Measurements from ENCODE around the gene PLCH2.
A peak's percentile ranks its signal among the peaks of the same experiment; 100 is the strongest.

The PLCH2 gene

DNA sequence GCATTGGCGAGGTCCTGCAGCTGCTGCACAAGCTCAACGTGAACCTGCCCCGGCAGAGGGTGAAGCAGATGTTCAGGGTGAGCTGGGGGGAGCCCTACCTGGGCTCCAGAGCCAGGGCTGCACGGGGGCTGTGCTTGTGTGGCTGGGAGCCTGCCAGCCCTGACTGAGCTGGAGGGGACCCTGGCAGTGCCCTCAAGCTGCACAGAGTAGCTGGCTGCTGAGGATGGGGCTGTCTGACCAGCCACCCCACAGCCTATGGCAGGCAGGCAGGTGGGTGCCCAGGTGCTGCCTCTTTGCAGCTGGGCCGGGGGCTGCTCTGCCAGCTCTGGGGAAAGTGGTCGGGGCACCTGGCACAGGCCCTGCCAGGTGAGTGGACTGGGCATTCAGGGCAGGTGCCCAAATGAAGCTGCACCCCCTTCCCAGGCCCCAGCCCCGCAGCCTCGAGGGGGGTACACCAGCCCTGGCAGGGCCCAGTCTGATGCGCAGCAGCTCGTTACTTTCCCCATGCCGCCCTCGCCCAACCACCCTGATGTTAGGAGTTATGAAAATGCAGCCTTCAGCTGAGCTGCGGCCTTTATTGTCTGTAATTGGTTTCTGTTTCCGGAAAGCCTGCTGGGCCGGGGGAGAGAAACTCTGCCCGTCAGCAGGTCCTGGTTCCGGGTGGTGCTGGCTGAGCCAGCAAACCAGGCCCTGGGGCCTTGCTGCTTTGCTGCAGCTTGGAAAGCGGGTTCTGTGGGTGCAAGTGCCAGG, 4.3 kb downstream of the PLCH2 start:
- DNase-seq: peak; percentile 64

DNA sequence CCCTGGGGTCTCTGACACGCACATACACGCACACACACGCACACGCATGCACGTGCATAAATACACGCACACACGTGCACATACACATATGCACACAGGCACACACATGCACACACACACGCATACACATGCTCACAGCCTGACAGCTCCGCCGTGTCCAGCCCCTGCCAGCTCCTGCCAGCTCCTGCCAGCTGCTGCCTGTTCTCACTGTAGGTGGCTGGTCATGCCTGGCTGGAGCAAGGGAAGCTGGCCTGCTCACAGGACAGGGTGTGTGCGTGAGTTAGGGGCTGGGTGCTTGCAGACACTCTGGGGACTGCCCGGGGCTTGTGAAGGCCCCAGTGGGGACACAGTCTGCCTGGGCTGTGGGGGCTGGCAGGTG, 4.9 kb downstream of the PLCH2 start:
- no peak for DNase-seq

- no peak for DNase-seq
Observed at GRCh38 chr1:2481885-2482284, 5.8 kb downstream of the PLCH2 start.

DNA sequence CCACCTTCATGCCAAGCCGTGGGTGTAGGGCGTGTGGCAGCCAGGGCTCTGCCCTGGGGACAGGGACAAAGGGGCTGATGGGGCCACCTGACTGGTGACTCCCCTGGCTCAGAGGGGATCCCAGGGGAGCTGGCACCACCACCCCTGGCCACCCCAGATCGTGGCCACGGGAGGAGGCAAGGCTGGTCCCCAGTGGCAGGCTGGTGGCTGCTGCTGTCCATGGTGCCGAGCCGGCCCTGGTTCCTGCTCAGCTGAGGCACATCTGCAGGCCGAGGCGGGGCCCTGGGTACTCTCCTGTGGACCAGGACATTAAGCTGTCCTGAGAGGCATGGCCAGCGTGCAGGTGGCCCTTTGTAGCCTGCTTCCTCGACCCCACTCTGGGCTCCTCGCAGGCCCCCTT, 6.5 kb downstream of the PLCH2 start:
- DNase-seq: no peak

DNA sequence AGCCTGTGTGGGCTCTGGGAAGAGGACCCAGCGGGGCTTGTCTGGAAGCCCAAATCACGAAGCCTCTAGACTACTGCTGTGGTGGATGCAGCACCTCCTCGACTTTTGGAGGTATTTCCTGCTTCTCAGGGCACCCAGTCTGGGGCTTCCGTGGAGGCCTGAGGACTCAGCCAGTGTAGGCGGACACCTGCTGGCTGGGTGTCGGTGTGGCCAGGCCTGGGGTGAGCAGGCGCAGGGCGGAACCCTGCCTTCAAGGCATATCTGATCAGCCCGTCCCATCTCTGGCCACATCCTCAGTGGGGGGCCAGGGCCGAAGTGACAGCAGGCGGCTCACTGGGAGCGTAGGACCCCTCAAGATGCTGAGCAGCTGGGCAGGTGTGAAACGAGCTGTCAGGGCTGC, 6.9 kb downstream of the PLCH2 start:
- no peak for DNase-seq

DNA sequence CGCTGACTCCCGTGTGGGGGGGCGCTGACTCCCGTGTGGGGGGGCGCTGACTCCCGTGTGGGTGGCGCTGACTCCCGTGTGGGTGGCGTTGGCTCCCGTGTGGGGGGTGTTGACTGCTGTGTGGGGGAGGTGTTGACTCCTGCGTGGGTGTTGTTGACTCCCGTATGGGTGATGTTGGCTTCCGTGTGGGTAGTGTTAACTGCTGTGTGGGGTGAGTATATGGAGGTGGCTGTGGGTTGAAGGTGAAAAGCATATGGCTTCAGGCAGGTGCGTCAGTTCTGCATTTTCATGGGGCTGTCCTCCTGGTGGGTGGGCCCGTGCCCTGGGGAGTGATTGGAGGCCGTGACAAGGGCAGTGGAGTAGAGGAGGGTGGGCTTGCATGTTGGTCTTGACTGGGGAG, 7.9 kb downstream of the PLCH2 start:
- no peak for DNase-seq

DNA sequence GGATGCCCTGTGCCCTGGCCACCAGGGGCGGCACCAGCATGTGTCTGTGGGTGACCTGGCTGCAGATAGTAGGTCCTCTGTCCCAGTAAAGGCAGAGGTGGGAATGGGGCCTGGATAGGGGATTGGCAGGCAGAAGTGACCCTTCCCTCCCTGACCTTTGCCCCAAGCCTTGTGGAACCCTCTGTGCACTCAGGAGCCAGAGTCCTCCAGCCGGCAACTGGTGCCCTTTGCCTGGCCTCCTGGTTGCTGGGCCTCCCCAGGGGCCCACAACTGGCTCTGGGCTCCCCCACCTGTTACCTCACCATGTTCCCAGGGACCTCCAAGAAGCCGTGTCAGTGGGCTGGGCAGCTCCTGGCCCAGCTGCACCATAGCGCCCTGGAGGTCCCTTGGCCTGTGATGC, 10.0 kb downstream of the PLCH2 start:
- no peak for DNase-seq

GRCh38 chr1:2486558-2486957, 10.5 kb downstream of the PLCH2 start:
- no peak for DNase-seq

GRCh38 chr1:2488688-2489087, 12.6 kb downstream of the PLCH2 start:
- DNase-seq: no peak

DNA sequence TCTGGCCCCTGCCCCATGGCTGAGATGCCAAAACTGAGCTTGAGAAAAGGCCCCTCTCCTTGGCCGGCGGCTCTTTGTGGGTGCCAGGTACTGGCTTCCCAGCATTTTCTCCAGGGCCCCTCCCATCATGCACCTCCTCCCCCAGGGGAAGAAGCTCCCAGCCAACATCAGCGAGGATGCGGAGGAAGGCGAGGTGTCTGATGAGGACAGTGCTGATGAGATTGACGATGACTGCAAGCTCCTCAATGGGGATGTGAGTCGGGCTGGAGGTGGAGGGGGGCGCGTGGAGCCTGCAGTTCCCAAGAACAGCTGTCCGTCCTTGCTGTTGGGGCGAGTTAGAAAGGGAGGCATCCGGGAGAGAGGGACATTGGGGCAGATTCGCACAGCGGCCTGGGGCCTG, 13.5 kb downstream of the PLCH2 start:
- DNase-seq: no peak

- no peak for DNase-seq
Observed at GRCh38 chr1:2492091-2492490, 16.0 kb downstream of the PLCH2 start.

DNA sequence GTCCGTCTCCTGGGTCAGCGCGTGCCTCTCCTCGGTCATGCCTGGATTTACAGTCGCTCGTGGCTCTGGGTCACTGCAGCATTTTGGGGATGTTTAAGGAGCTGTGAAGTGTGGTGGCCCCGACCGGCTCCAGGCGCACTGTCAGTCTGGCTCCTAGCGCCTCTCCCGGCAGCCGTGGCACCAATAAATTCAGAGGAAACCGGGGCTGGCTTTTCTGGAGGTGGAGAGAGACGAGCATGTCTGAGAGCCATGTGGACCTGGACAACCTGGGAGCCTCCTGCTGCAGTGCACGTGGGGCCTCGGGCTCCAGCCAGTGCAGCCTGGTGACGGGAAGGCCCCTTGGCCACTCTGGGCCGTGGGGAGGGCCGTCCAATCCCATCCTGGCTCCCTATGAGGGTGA, 17.1 kb downstream of the PLCH2 start:
- no peak for DNase-seq

DNA sequence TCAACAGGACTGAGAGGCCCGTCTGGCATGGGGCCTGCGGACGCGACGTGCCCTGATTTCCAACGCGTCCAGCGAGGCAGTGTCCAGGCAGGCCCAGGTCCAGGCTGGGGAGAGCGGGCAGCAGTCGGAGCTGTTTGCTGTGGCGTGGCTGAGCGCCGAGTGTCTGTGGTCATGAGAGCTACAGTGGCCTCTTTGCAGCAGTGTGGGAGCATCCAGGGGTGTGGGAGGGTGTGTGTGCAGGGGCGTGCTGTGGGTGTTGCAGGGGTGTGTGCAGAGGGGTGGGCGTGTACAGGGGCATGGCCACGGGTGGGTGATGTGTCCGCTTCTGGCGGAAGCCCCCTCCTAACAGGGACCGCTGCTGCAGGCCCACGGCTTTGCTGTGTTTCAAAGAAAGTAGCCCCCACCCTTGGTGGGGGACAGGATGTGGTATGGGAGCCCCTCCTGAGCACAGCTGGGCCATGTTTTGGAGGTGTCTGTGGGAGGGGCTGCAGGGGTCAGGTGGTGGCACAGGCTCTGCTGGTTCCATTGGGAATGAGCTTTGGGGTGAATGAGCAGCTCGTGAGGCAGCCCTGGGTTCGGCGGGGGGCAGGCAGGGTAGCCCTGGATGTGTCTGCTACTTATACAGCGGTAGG, 17.7 kb downstream of the PLCH2 start:
- no peak for DNase-seq

GRCh38 chr1:2494323-2494693, 18.2 kb downstream of the PLCH2 start:
- no peak for DNase-seq

DNA sequence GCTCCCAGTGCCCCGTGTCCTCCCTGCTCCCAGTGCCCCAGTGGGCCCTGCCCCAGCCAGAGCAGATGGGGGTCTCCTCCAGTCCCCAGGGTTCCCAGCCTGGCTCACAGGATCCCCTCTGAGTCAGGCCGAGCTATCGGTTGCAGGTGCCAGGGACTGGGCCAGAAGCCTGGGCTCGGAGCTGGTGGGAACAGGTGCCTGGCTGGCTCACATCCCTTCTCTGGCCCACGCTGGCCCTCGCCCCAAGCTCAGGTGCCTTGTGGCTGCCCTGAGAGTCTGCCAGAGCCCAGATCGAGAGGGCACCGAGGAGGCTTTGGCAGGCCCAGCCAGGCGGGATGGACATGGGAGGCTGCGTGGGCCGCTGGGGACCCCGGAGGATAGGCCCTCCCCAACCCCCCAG, 18.9 kb downstream of the PLCH2 start:
- no peak for DNase-seq

DNA sequence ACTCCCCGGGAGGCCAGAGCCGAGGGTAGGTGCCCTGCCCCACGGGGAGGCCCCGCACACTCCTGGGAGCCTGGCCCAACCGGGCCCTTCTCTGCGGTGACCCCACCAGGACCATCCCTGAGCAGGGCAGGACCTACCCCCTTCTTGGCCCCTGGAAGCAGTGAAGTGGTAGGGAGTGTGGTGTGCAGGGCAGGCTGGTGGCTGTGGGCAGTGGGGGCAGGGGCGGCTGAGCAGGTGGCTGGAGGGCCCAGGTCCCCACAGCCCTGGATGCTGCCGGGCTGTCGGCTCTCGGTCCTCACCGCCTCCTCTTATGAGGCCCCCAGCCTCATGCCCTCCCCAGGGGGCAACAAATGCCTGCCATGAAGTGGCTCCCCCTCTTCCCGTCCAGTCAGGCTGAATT, 19.5 kb downstream of the PLCH2 start:
- no peak for DNase-seq

DNA sequence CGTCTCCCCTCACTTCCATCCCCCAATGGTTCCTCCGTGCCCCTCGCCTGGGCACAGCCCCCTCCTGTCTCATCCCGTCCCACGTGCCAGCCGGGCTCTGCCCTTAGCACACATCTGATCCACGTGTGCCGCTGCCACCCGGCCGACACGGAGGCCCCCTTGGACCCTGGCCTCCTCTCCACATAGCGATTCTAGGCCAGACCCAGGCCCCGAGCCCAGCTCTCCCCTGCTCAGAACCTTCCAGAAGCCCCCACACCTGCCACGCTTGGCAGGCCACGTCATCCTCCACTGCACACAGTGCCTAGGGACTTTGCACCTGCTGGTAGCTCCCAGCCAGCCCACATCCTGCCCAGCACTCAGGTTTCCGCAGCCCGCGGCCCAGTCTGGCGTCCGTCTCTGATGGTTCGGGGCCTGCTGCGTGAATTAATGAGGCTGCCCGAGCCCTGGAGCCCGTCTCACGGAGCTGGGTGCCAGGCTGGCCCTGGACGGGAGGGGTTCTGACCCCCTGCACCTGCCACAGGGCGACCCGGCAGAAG, 20.1 kb downstream of the PLCH2 start:
- no peak for DNase-seq

- no peak for DNase-seq
Observed at GRCh38 chr1:2496746-2497145, 20.7 kb downstream of the PLCH2 start.

- no peak for DNase-seq
Observed at GRCh38 chr1:2497891-2498290, 21.8 kb downstream of the PLCH2 start.

DNA sequence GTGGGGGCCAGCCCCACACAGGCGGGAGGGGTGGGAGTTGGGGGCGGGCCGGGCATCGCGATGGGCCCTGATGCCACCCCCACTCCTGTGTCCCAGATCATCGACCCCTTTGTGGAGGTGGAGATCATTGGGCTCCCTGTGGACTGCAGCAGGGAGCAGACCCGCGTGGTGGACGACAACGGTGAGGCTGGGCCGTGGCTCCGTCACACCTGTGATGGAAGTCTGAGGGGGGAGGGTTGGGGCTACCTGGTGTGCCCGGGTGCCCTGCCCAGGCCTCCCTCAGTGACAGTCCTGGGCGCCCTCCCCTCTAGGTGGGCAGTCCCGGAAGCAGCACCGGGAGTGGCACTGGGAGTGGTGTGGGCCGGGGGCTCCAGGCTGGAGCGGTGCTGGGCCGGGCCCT, 22.6 kb downstream of the PLCH2 start:
- DNase-seq: no peak

DNA sequence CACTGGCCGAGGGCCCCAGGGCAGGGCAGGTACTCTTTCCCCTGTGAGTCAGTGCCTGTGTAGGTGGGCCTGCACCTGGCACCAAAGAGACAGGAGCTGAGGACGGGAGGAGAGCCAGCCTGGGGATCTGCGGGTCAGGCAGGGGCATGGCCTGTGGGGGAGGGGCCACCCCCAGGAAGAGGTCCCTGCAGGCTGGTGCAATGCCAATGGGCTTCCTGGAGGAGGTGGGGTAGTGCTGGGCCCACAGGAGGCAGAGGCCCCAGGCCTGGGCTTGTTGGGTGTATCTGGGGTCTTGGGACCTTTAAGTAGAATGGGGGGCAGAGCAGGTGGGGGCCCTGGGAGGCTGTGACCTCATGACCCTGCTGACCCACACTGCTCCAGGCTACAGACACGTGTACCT, 23.2 kb downstream of the PLCH2 start:
- DNase-seq: no peak

DNA sequence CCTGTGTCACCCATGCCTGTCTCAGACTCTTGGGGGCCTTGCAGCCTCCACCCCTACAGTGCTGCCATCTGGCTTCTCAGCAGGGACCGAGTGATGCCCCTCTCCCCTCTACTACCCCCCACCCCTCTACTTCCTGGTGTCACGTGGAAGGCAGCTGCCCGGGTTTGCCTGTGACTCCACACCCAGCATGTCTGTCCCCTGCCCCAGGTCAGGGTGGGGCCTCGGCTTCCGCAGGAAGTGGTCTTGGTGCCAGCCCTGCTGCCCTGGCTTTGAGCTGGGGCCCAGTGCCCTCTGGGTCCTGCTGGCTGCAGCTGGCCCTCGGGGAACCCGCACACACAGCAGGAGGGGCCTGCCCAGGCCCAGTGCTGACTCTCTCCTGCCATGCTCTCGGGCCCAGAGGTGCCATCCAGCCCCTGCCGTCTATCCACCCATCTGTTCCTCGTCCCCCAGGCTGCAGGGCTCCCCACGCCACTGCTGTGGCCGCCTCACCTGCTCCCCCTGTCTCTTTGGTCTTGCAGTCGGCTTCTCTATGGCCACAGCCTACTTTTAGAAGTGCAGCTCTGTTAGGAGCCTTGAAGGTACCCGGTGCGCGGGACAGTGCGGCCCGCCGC, 24.0 kb downstream of the PLCH2 start:
- peak; percentile 43 for DNase-seq

GRCh38 chr1:2501041-2501819, 25.1 kb downstream of the PLCH2 start:
- DNase-seq: no peak

GRCh38 chr1:2501820-2502119, 25.7 kb downstream of the PLCH2 start:
- no peak for DNase-seq
